HepG2 (cell line): ENCODE measurements around the gene FCER1G. TPM values are rescaled to one million over a fixed set of nuclear protein-coding genes. Genes with fewer than 3 reads are reported as not detected.
A peak's percentile ranks its signal among the peaks of the same experiment; 100 is the strongest.

Source experiments
- AHR ChIP-seq: IDR thresholded peaks from 2 replicates; pipeline ENCODE4 v1.6.1; 2018; ENCODE audit warnings: missing genetic modification reagents, missing compliant biosample characterization
- ESRRA ChIP-seq: sonication (generic); formaldehyde crosslinking; IDR thresholded peaks from 2 replicates; pipeline ENCODE4 v1.5.1; 2020; ENCODE audit warnings: mild to moderate bottlenecking, low read depth, missing genetic modification reagents
- FOXP1 ChIP-seq, 2 experiments: fragments of 450-650 bp in 1 of 2; IDR thresholded peaks; 2 replicates each; pipeline ENCODE4 v1.6.1; 2017 to 2018; ENCODE audit warnings: antibody characterized with exemption in 1 of 2
- HDAC6 ChIP-seq: fragments of 200-600 bp; sonication (generic); IDR thresholded peaks from 2 replicates; pipeline ENCODE4 v1.7.0; 2017; ENCODE audit warnings: mild to moderate bottlenecking, antibody characterized with exemption, low read length, low read depth
- HNRNPH1 ChIP-seq: fragments of 200-400 bp; formaldehyde crosslinking; optimal IDR thresholded peaks from 2 replicates; pipeline ENCODE3; 2017; ENCODE audit warnings: mild to moderate bottlenecking, low read depth, low read length
- SAP130 ChIP-seq: IDR thresholded peaks from 2 replicates; pipeline ENCODE4 v1.6.1; 2016; ENCODE audit warnings: low read depth
- TBX2 ChIP-seq: sonication (generic); formaldehyde crosslinking; IDR thresholded peaks from 2 replicates; pipeline ENCODE4 v1.5.0; 2020; ENCODE audit warnings: missing genetic modification reagents, mild to moderate bottlenecking, borderline replicate concordance
- ZBTB39 ChIP-seq: sonication (generic); formaldehyde crosslinking; IDR thresholded peaks from 2 replicates; pipeline ENCODE4 v1.5.0; 2020; ENCODE audit warnings: missing genetic modification reagents
- ZNF629 ChIP-seq: sonication (generic); formaldehyde crosslinking; conservative IDR thresholded peaks from 2 replicates; pipeline ENCODE4 v1.5.0; 2020; ENCODE audit warnings: missing genetic modification reagents
- ZSCAN21 ChIP-seq: sonication (generic); formaldehyde crosslinking; IDR thresholded peaks from 2 replicates; pipeline ENCODE4 v1.8.0; 2022; ENCODE audit warnings: mild to moderate bottlenecking, missing genetic modification reagents, moderate library complexity, borderline replicate concordance
- polyA plus RNA-seq, 8 experiments: library from polyadenylated mRNA; depleted of rRNA in 3 of 8; stranded (reverse) in 7 of 8; unstranded in 1 of 8; fragments of >200 nt; fragmentation: Illumina TruSeq in 4 of 8; extraction: Trizol in 4 of 8; gene quantifications; 2 replicates each; pipeline versions ENCODE4 v1.2.1 to v1.2.3, GENCODE V29; 2011 to 2016; ENCODE audit warnings: low read depth in 4 of 8, missing spikeins in 1 of 8, mixed read lengths in 1 of 8; ENCODE audit not compliant: insufficient read depth in 1 of 8
- total RNA-seq, 5 experiments: library from RNA; depleted of rRNA; stranded (reverse); fragments of >200 nt; fragmentation: Illumina TruSeq; extraction: Trizol; gene quantifications; 2 replicates each; pipeline ENCODE4 v1.2.3, GENCODE V29; 2016; ENCODE audit warnings: low read depth in 1 of 5
- TF ChIP-seq, protein P1 (sequence below): fragments of 450-650 bp; IDR thresholded peaks from 2 replicates; pipeline ENCODE4 v1.6.1; 2016
- TF ChIP-seq, protein P2 (sequence below): sonication (generic); formaldehyde crosslinking; IDR thresholded peaks from 2 replicates; pipeline ENCODE4 v1.5.0; 2020; ENCODE audit warnings: mild to moderate bottlenecking, missing genetic modification reagents, borderline replicate concordance
- TF ChIP-seq, protein P3 (sequence below), 2 experiments: sonication (generic) in 1 of 2; formaldehyde crosslinking in 1 of 2; IDR thresholded peaks; 2 replicates each; pipeline versions ENCODE4 v1.5.1 to v1.6.1; 2011 to 2020; ENCODE audit warnings: borderline replicate concordance in 1 of 2, low read depth in 1 of 2, low read length in 1 of 2, mild to moderate bottlenecking in 1 of 2, missing genetic modification reagents in 1 of 2, moderate library complexity in 1 of 2

The FCER1G gene
- total and polyA plus RNA-seq, 2 of the 13 experiments (the other 11 are each of a cell fraction or from before 2014, with no cell fraction given): 1.3 to 6.4 TPM

DNA sequence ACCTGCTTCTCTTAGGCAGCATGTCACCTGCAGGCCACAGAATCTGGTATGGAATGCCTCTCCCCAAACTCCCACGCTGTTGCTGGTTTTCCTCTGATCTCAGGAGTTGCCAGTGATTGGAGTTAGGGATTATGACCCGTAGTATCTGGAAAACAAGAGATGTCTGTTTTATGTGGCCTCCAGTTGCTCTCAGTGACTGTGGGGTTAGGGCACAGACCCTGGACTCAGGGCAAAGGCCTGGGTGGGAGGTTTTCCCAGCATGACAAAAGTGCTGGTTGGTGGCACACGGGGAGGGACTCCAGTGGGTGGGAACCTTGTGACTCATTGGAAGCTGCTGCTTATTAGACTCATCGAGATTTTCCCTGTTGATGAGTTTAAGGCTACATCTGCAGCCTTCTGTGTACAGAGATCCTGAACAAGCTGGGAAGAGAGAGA, 23.0 kb downstream of the FCER1G start, which contains the start of gene NR1I3 (continued):
- TF ChIP-seq ZBTB39 (CRISPR knock-in tag): no peak
- TF ChIP-seq HNRNPH1: no peak
- no peak for TF ChIP-seq ZSCAN21 (CRISPR knock-in tag)
- no peak for TF ChIP-seq AHR (CRISPR knock-in tag)
- TF ChIP-seq, protein P1, sequence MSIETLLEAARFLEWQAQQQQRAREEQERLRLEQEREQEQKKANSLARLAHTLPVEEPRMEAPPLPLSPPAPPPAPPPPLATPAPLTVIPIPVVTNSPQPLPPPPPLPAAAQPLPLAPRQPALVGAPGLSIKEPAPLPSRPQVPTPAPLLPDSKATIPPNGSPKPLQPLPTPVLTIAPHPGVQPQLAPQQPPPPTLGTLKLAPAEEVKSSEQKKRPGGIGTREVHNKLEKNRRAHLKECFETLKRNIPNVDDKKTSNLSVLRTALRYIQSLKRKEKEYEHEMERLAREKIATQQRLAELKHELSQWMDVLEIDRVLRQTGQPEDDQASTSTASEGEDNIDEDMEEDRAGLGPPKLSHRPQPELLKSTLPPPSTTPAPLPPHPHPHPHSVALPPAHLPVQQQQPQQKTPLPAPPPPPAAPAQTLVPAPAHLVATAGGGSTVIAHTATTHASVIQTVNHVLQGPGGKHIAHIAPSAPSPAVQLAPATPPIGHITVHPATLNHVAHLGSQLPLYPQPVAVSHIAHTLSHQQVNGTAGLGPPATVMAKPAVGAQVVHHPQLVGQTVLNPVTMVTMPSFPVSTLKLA: no peak
- TF ChIP-seq TBX2 (CRISPR knock-in tag): peak; percentile 84; the same call in 1 of the 2 replicates
- peak; percentile 63 for TF ChIP-seq SAP130 (CRISPR knock-in tag)
- peak; percentile 83 for TF ChIP-seq ESRRA (CRISPR knock-in tag)
- no peak for TF ChIP-seq HDAC6
- TF ChIP-seq, protein P2, sequence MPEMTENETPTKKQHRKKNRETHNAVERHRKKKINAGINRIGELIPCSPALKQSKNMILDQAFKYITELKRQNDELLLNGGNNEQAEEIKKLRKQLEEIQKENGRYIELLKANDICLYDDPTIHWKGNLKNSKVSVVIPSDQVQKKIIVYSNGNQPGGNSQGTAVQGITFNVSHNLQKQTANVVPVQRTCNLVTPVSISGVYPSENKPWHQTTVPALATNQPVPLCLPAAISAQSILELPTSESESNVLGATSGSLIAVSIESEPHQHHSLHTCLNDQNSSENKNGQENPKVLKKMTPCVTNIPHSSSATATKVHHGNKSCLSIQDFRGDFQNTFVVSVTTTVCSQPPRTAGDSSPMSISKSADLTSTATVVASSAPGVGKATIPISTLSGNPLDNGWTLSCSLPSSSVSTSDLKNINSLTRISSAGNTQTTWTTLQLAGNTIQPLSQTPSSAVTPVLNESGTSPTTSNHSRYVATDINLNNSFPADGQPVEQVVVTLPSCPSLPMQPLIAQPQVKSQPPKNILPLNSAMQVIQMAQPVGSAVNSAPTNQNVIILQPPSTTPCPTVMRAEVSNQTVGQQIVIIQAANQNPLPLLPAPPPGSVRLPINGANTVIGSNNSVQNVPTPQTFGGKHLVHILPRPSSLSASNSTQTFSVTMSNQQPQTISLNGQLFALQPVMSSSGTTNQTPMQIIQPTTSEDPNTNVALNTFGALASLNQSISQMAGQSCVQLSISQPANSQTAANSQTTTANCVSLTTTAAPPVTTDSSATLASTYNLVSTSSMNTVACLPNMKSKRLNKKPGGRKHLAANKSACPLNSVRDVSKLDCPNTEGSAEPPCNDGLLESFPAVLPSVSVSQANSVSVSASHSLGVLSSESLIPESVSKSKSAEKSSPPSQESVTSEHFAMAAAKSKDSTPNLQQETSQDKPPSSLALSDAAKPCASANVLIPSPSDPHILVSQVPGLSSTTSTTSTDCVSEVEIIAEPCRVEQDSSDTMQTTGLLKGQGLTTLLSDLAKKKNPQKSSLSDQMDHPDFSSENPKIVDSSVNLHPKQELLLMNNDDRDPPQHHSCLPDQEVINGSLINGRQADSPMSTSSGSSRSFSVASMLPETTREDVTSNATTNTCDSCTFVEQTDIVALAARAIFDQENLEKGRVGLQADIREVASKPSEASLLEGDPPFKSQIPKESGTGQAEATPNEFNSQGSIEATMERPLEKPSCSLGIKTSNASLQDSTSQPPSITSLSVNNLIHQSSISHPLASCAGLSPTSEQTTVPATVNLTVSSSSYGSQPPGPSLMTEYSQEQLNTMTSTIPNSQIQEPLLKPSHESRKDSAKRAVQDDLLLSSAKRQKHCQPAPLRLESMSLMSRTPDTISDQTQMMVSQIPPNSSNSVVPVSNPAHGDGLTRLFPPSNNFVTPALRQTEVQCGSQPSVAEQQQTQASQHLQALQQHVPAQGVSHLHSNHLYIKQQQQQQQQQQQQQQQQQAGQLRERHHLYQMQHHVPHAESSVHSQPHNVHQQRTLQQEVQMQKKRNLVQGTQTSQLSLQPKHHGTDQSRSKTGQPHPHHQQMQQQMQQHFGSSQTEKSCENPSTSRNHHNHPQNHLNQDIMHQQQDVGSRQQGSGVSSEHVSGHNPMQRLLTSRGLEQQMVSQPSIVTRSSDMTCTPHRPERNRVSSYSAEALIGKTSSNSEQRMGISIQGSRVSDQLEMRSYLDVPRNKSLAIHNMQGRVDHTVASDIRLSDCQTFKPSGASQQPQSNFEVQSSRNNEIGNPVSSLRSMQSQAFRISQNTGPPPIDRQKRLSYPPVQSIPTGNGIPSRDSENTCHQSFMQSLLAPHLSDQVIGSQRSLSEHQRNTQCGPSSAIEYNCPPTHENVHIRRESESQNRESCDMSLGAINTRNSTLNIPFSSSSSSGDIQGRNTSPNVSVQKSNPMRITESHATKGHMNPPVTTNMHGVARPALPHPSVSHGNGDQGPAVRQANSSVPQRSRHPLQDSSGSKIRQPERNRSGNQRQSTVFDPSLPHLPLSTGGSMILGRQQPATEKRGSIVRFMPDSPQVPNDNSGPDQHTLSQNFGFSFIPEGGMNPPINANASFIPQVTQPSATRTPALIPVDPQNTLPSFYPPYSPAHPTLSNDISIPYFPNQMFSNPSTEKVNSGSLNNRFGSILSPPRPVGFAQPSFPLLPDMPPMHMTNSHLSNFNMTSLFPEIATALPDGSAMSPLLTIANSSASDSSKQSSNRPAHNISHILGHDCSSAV: no peak
- TF ChIP-seq FOXP1 (IDR thresholded peaks at IDR 0.05): no peak
- TF ChIP-seq FOXP1 (CRISPR knock-in tag; IDR thresholded peaks at IDR 0.05): peak; percentile 33; the same call in 1 of the 2 replicates
- TF ChIP-seq ZNF629: no peak
- TF ChIP-seq, protein P3, sequence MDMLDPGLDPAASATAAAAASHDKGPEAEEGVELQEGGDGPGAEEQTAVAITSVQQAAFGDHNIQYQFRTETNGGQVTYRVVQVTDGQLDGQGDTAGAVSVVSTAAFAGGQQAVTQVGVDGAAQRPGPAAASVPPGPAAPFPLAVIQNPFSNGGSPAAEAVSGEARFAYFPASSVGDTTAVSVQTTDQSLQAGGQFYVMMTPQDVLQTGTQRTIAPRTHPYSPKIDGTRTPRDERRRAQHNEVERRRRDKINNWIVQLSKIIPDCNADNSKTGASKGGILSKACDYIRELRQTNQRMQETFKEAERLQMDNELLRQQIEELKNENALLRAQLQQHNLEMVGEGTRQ (IDR thresholded peaks at IDR 0.05; ENCODE audit: low read depth, low read length): no peak
- TF ChIP-seq, protein P3 (CRISPR knock-in tag; IDR thresholded peaks at IDR 0.05; ENCODE audit: borderline replicate concordance): no peak
